Psoas muscle (tissue), 8 donors: ENCODE measurements around the gene HOXC13. TPM values are rescaled to one million over a fixed set of nuclear protein-coding genes. Genes with fewer than 3 reads are reported as not detected.

Experiments used
- ATAC-seq, 4 donors: fragments of 200-7000 bp; cut with Tn5 transposase; one replicate each; pipeline ENCODE4 v1.9.1; 2020; ENCODE audit warnings: moderate library complexity in 3 of 4, mild to moderate bottlenecking in 2 of 4
- DNase-seq, 2 donors: peaks; one replicate each; pipeline ENCODE4 v3.0.0-alpha.2; 2020
- H3K27ac ChIP-seq: fragments of 200-600 bp; one replicate; pipeline ENCODE4 v1.8.0; 2022
- H3K27me3 ChIP-seq, 3 donors: fragments of 200-600 bp in 1 of 3; one replicate each; pipeline versions ENCODE4 v1.6.1 to v1.8.0; 2013 to 2022; ENCODE audit warnings: low read length in 2 of 3, mild to moderate bottlenecking in 2 of 3, moderate library complexity in 1 of 3; ENCODE audit not compliant: insufficient read depth in 3 of 3
- H3K36me3 ChIP-seq, 2 donors: fragments of 200-600 bp in 1 of 2; one replicate each; pipeline versions ENCODE4 v1.6.1 to v1.8.0; 2013 to 2022; ENCODE audit warnings: low read depth in 1 of 2, mild to moderate bottlenecking in 1 of 2, moderate library complexity in 1 of 2; ENCODE audit not compliant: insufficient read depth in 1 of 2
- H3K4me1 ChIP-seq: fragments of 200-600 bp; one replicate; pipeline ENCODE4 v1.8.0; 2022
- H3K4me3 ChIP-seq: fragments of 200-600 bp; one replicate; pipeline ENCODE4 v1.8.0; 2022; ENCODE audit warnings: mild to moderate bottlenecking
- H3K9me3 ChIP-seq: fragments of 200-600 bp; one replicate; pipeline ENCODE4 v1.8.0; 2022
- WGBS, 3 donors: extraction: QIAGEN DNeasy Blood & Tissue Kit; methylation state at CpG; one replicate each; pipeline versions ENCODE4 v1.1.6 to v1.1.7; 2013; 5-methylcytosine and 5-hydroxymethylcytosine counted together
- intact Hi-C, 2 donors: fragments of 100-400 bp; cut with DNase I; formaldehyde crosslinking; loops; one replicate each; pipeline versions ENCODE4 v1.11.0 to v1.14.2; 2022
- long read RNA-seq, 2 donors: library from polyadenylated mRNA; unstranded; transcript quantifications; one replicate each; pipeline ENCODE4 v2.0.0, GENCODE V29; 2021
- polyA plus RNA-seq, 3 donors: library from polyadenylated mRNA; stranded (reverse); fragments of 200-250 nt; gene quantifications; one replicate each; pipeline ENCODE4 v1.2.3, GENCODE V29; 2013
- total RNA-seq, 4 donors: library from RNA; stranded (reverse); fragmentation: NEBNext Ultra II Directional in 2 of 4; extraction: Animal tissue kit (Norgen Biotek cat#: 25700) in 2 of 4; gene quantifications; one replicate each; pipeline versions ENCODE4 v1.2.1 to v1.2.4, GENCODE V29; 2021 to 2023
- TF ChIP-seq, protein P1 (sequence below): fragments of 200-600 bp; IDR thresholded peaks from one replicate; pipeline ENCODE4 v1.8.0; 2022; ENCODE audit warnings: antibody characterized with exemption
- donor health status: healthy with polysubstance abuse.
- donor health status: DM: no; HTN: no; CAD: no; lungs with moderate emphysema.
- donor health status: Bipolar disorder and iron deficiency.
- donor health status: healthy.
- donor health status: DM: yes; HTN: yes; CAD: no.
- donor health status: DM: no; HTN: no; CAD: no.
- donor health status: DM: no; HTN: no; CAD: no.
- donor health status: DM: yes; HTN: yes; CAD: no.

Gene HOXC13, protein sequence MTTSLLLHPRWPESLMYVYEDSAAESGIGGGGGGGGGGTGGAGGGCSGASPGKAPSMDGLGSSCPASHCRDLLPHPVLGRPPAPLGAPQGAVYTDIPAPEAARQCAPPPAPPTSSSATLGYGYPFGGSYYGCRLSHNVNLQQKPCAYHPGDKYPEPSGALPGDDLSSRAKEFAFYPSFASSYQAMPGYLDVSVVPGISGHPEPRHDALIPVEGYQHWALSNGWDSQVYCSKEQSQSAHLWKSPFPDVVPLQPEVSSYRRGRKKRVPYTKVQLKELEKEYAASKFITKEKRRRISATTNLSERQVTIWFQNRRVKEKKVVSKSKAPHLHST
- total RNA-seq (not detected), polyA plus RNA-seq (under 1 TPM in 1 of 3 donors, not detected in 2; 0.23 TPM)
- long read RNA-seq, donor 1 = 0 reads
- long read RNA-seq, donor 2 = 0 reads

DNA sequence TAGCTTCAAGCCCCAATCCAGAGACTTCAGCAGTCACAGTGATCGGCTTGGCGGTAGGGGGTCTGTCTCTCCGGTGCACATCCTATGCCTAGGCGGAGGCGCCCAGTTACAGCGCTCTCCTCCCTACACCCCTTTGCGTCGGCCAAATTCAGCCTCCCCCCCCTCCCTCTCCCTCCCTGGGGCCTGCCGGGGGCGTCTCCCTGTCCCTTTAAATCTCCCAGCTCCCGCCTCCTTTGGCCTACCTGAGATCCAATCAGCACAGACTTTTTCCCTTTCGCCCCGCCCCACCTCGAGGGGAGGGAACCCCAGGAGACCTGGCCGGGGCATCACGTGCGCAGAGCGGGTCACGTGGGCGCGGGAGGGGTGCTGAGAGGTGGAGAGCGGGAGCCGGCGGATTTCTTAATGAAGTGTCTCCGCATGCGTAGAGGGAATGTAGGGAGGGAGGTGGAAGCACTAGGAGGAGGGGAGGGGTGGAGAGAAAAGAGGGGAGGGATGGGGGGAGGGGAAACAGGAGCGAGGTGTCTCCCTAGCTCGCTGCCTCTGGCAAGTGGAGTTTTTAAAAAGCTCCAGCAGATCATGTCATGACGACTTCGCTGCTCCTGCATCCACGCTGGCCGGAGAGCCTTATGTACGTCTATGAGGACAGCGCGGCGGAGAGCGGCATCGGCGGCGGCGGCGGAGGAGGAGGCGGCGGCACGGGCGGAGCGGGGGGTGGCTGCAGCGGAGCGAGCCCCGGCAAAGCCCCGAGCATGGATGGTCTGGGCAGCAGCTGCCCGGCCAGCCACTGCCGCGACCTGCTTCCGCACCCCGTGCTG, at the start of gene HOXC13:
Gene HOXC13 (plus strand): TSS at position 506 of the 815 bp plus-strand sequence. CDS start 76 bp downstream, at position 582.
- Histone ChIP-seq H3K27ac (no peak within 1 kb of the TSS), H3K4me1 (peaks cover 9% of the 10 kb centered on the region), H3K27me3 (peaks cover 0 to 100% (median 56%) of the 10 kb centered on the region in 3 donors), H3K4me3 (peak within 1 kb of the TSS; percentile 58), H3K36me3 (no peaks in the 10 kb centered on the region), H3K9me3 (no peaks in the 10 kb centered on the region)
- peak; percentile 90 to 100 (median 98) for ATAC-seq
- TF ChIP-seq, protein P1, sequence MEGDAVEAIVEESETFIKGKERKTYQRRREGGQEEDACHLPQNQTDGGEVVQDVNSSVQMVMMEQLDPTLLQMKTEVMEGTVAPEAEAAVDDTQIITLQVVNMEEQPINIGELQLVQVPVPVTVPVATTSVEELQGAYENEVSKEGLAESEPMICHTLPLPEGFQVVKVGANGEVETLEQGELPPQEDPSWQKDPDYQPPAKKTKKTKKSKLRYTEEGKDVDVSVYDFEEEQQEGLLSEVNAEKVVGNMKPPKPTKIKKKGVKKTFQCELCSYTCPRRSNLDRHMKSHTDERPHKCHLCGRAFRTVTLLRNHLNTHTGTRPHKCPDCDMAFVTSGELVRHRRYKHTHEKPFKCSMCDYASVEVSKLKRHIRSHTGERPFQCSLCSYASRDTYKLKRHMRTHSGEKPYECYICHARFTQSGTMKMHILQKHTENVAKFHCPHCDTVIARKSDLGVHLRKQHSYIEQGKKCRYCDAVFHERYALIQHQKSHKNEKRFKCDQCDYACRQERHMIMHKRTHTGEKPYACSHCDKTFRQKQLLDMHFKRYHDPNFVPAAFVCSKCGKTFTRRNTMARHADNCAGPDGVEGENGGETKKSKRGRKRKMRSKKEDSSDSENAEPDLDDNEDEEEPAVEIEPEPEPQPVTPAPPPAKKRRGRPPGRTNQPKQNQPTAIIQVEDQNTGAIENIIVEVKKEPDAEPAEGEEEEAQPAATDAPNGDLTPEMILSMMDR = no peak
- DNase-seq = peak; percentile 72 to 93
- WGBS, 3 donors = 1 to 4% (median 2%) methylated on average over 45 to 56 of the region's 56 CpGs
- intact Hi-C loops = no loop called here

DNA sequence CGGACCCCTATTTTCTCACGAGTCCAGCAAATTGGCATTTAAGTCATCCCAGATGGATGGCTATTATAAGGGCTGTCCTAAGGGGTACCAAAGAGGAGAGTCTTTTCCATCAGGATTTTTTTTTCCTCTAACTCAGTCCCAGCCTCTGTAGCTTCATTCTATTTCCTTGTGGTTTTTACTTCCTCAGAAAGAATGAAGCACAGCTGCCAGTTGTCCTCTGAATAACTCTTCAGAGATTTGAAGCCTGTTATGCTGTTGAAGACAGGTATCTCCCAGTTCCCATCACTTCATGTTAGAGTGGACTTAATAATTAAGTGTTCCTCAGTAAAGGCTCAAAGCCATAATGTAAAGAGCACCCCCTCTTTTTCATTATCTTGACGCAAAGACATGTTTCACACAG, 48.5 kb upstream of the HOXC13 start:
- no peaks in the 10 kb centered on the region for H3K4me1 ChIP-seq
- H3K27me3 ChIP-seq = peaks cover 7 to 38% (median 9%) of the 10 kb centered on the region in 3 donors
- DNase-seq (no peak), ATAC-seq (no peak)
- H3K4me3 ChIP-seq = no peak overlapping the region
- intact Hi-C loops = no loop called here
- TF ChIP-seq, protein P1 = no peak
- no peaks in the 10 kb centered on the region for H3K9me3 ChIP-seq
- H3K27ac ChIP-seq = no peak overlapping the region
- WGBS, 3 donors = 63 to 94% (median 84%) methylated on average over 3 of the region's 3 CpGs
- no peaks in the 10 kb centered on the region for H3K36me3 ChIP-seq

DNA sequence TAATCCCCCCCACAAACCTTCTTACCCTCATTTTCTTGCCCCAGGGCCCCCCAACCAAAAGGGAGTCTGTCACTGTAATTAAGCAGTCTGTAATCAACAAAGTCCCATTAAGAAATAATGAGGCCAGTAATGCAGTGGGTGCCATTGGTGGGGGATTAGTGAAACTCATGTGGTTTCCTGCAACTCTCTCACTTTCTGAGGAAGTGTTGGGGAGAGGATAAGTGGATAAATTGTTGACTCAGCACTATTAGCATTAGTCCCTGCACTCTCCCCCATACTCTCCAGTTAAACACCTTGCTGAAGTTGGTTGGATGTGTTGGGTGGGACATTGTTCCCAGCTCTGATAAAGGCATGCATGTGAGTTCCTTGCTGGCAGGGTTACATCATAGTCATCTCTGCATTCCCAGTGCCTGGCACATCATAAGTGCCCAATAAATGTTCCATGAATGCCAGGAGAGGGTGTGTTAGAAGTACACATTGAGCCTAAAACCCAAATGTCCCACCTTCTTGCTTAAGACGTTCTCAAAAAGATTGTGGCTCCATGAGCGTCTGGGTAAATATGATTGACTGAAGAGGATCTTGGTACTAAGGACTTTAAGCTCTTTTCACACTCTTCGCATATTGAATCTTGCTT, 45.8 kb upstream of the HOXC13 start:
- intact Hi-C loops = no loop called here
- 54 to 68% (median 58%) methylated on average over 3 of the region's 3 CpGs for WGBS, 3 donors
- H3K27me3 ChIP-seq = peaks cover 4 to 42% (median 15%) of the 10 kb centered on the region in 3 donors

DNA sequence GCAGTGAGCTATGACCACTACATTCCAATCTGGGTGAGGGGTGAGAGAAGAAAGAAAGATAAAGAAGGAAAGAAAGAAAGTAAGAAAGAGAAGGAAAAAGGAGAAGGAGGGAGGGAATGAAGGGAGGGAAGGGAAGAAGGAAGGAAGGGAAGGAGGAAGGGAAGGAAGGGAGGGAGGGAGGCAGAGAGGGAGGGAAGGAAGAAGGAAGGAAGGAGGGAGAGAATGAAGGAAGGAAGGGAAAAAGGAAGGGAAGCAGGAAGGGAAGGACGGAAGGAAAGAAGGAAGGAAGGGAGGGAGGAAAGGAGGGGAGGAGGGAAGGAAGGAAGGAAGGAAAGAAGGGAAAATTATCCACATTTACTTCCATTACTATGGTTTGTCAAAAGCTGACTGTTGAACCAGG, 39.4 kb upstream of the HOXC13 start:
- no peak overlapping the region for H3K4me3 ChIP-seq

More for the DNA sequence above, 45.8 kb upstream of the HOXC13 start:
- no peak overlapping the region for H3K4me3 ChIP-seq
- H3K9me3 ChIP-seq = no peaks in the 10 kb centered on the region
- no peaks in the 10 kb centered on the region for H3K4me1 ChIP-seq
- ATAC-seq (no peak), DNase-seq (no peak)
- TF ChIP-seq, protein P1 = no peak
- H3K27ac ChIP-seq = no peak overlapping the region
- H3K36me3 ChIP-seq = no peaks in the 10 kb centered on the region

More for the DNA sequence above, 39.4 kb upstream of the HOXC13 start:
- TF ChIP-seq, protein P1 = no peak
- intact Hi-C loops = no loop called here
- H3K4me1 ChIP-seq = no peaks in the 10 kb centered on the region
- ATAC-seq (no peak), DNase-seq (no peak)
- H3K9me3 ChIP-seq = no peaks in the 10 kb centered on the region
- no peaks in the 10 kb centered on the region for H3K36me3 ChIP-seq
- WGBS, 3 donors = 73 to 83% (median 73%) methylated on average over 1 of the region's 1 CpG
- no peak overlapping the region for H3K27ac ChIP-seq
- peaks cover 1 to 41% (median 19%) of the 10 kb centered on the region in 3 donors for H3K27me3 ChIP-seq
